IMR-90 (cell line): ENCODE measurements around the gene INPP5A. TPM values are rescaled to one million over a fixed set of nuclear protein-coding genes. Genes with fewer than 3 reads are reported as not detected.

Source experiments
- ATAC-seq: fragments of 200-7000 bp; cut with Tn5 transposase; 2 replicates; pipeline ENCODE4 v1.9.1; 2020; ENCODE audit warnings: low read depth, mild to moderate bottlenecking, moderate library complexity
- BruUV-seq: library from RNA; stranded (reverse); fragments of 400-500 nt; replicated peaks from 2 replicates; lab custom pipeline; 2021; lab: Mats Ljungman, UMichigan
- CTCF ChIA-PET: fragments of 300-600 bp; formaldehyde crosslinking; extraction: SDS; loops from one replicate; lab custom pipeline; 2021; ENCODE audit warnings: antibody characterized with exemption; lab: Yijun Ruan, JAX
- POLR2A ChIA-PET: fragments of 300-600 bp; sonication (Branson Sonifier 250); formaldehyde crosslinking; loops from one replicate; lab custom pipeline; 2022; ENCODE audit warnings: antibody characterized with exemption; ENCODE audit not compliant: unreplicated experiment; lab: Charles Lee
- DNase-seq: peaks from one replicate; pipeline ENCODE4 v3.0.0; 2013
- H2AFZ ChIP-seq: replicated peaks from 2 replicates; pipeline ENCODE3; 2013; ENCODE audit warnings: low read length, mild to moderate bottlenecking; ENCODE audit not compliant: poor library complexity
- H2AK5ac ChIP-seq: 2 replicates; pipeline ENCODE4 v1.6.1; 2013; ENCODE audit warnings: low read depth, low read length, inconsistent platforms
- H2AK9ac ChIP-seq: replicated peaks from 2 replicates; pipeline ENCODE3; 2013; ENCODE audit warnings: mild to moderate bottlenecking, low read depth, low read length, moderate library complexity; ENCODE audit not compliant: poor library complexity
- H2BK120ac ChIP-seq: 2 replicates; pipeline ENCODE4 v1.6.1; 2013; ENCODE audit warnings: low read depth, low read length, inconsistent platforms
- H2BK15ac ChIP-seq: 3 replicates; pipeline ENCODE4 v1.6.1; 2013; ENCODE audit warnings: low read depth, low read length, inconsistent platforms
- H2BK20ac ChIP-seq: 2 replicates; pipeline ENCODE4 v1.6.1; 2013; ENCODE audit warnings: low read depth, mild to moderate bottlenecking, inconsistent platforms, low read length, moderate library complexity
- H2BK5ac ChIP-seq: 2 replicates; pipeline ENCODE4 v1.6.1; 2013; ENCODE audit warnings: mild to moderate bottlenecking, low read depth, low read length, inconsistent platforms; ENCODE audit not compliant: poor library complexity, severe bottlenecking
- H3K14ac ChIP-seq: replicated peaks from 2 replicates; pipeline ENCODE4 v1.6.1; 2013; ENCODE audit warnings: low read depth, low read length, inconsistent platforms
- H3K18ac ChIP-seq: 2 replicates; pipeline ENCODE4 v1.6.1; 2013; ENCODE audit warnings: low read depth, low read length, control low read depth
- H3K23ac ChIP-seq: 2 replicates; pipeline ENCODE4 v1.6.1; 2013; ENCODE audit warnings: low read depth, low read length, inconsistent platforms
- H3K27ac ChIP-seq: 2 replicates; pipeline ENCODE4 v1.5.1; 2013; ENCODE audit warnings: mild to moderate bottlenecking, control low read depth, low read length; ENCODE audit not compliant: insufficient read depth
- H3K27me3 ChIP-seq: 2 replicates; pipeline ENCODE4 v1.6.1; 2013; ENCODE audit warnings: low read length; ENCODE audit not compliant: control insufficient read depth, insufficient read depth
- H3K36me3 ChIP-seq: 2 replicates; pipeline ENCODE4 v1.6.1; 2013; ENCODE audit warnings: low read length, mixed read lengths; ENCODE audit not compliant: control insufficient read depth, insufficient read depth
- H3K4ac ChIP-seq: 2 replicates; pipeline ENCODE4 v1.6.1; 2013; ENCODE audit warnings: low read depth, low read length, inconsistent platforms
- H3K4me1 ChIP-seq: 2 replicates; pipeline ENCODE4 v1.6.1; 2013; ENCODE audit warnings: low read length, mixed read lengths; ENCODE audit not compliant: control insufficient read depth, insufficient read depth
- H3K4me2 ChIP-seq: 2 replicates; pipeline ENCODE4 v1.6.1; 2013; ENCODE audit warnings: low read depth, mild to moderate bottlenecking, control low read depth, low read length, moderate library complexity
- H3K4me3 ChIP-seq: 2 replicates; pipeline ENCODE4 v1.5.1; 2013; ENCODE audit warnings: low read depth, mild to moderate bottlenecking, control low read depth, low read length, moderate library complexity; ENCODE audit not compliant: insufficient read depth
- H3K56ac ChIP-seq: 2 replicates; pipeline ENCODE4 v1.6.1; 2013; ENCODE audit warnings: low read length, inconsistent platforms; ENCODE audit not compliant: insufficient read depth; ENCODE audit errors: extremely low read depth
- H3K79me1 ChIP-seq, 2 experiments: 2 replicates each; pipeline ENCODE4 v1.6.1; 2013; ENCODE audit warnings: low read length in 2 of 2, inconsistent platforms in 1 of 2, low read depth in 1 of 2
- H3K9ac ChIP-seq: 2 replicates; pipeline ENCODE4 v1.6.1; 2013; ENCODE audit warnings: low read depth, low read length, control low read depth
- H3K9me1 ChIP-seq: 2 replicates; pipeline ENCODE4 v1.6.1; 2013; ENCODE audit warnings: low read length, inconsistent platforms; ENCODE audit not compliant: insufficient read depth
- H3K9me3 ChIP-seq: 2 replicates; pipeline ENCODE4 v1.6.1; 2013; ENCODE audit warnings: low read length; ENCODE audit not compliant: control insufficient read depth, insufficient read depth
- H4K20me1 ChIP-seq: 2 replicates; pipeline ENCODE4 v1.6.1; 2013; ENCODE audit warnings: low read length, inconsistent platforms; ENCODE audit not compliant: insufficient read depth
- H4K5ac ChIP-seq: 2 replicates; pipeline ENCODE4 v1.6.1; 2013; ENCODE audit warnings: mild to moderate bottlenecking, low read depth, low read length, control low read depth
- H4K8ac ChIP-seq, 2 experiments: 2 replicates each; pipeline ENCODE4 v1.6.1; 2013; ENCODE audit warnings: low read depth in 2 of 2, low read length in 2 of 2, control low read depth in 1 of 2, inconsistent platforms in 1 of 2
- H4K91ac ChIP-seq: 2 replicates; pipeline ENCODE4 v1.6.1; 2013; ENCODE audit warnings: low read depth, low read length, inconsistent platforms; ENCODE audit not compliant: insufficient read depth
- CHD1 ChIP-seq: IDR thresholded peaks from 2 replicates; pipeline ENCODE4 v1.6.1; 2012; ENCODE audit warnings: low read depth, low read length, improper control_type of control experiment
- FOS ChIP-seq: fragments of 150-350 bp; IDR thresholded peaks from 2 replicates; pipeline ENCODE4 v1.6.1; 2016; ENCODE audit warnings: low read depth, low read length
- MAZ ChIP-seq: IDR thresholded peaks from 2 replicates; pipeline ENCODE4 v1.6.1; 2012; ENCODE audit warnings: low read depth, mild to moderate bottlenecking, low read length, improper control_type of control experiment, moderate library complexity, borderline replicate concordance
- MXI1 ChIP-seq: IDR thresholded peaks from 2 replicates; pipeline ENCODE4 v1.6.1; 2012; ENCODE audit warnings: low read depth, mild to moderate bottlenecking, low read length, moderate library complexity, borderline replicate concordance
- NFE2L2 ChIP-seq: fragments of 150-350 bp; IDR thresholded peaks from 2 replicates; pipeline ENCODE4 v1.6.1; 2016; ENCODE audit warnings: low read depth, mild to moderate bottlenecking, low read length
- RAD21 ChIP-seq: IDR thresholded peaks from 2 replicates; pipeline ENCODE4 v1.6.1; 2012; ENCODE audit warnings: low read length, improper control_type of control experiment
- RCOR1 ChIP-seq: IDR thresholded peaks from 2 replicates; pipeline ENCODE4 v1.6.1; 2012; ENCODE audit warnings: mild to moderate bottlenecking, low read length, improper control_type of control experiment; ENCODE audit not compliant: insufficient replicate concordance
- RFX5 ChIP-seq: IDR thresholded peaks from 2 replicates; pipeline ENCODE4 v1.8.0; 2012; ENCODE audit warnings: low read depth, mild to moderate bottlenecking, low read length, moderate library complexity
- SMC3 ChIP-seq: fragments of 150-350 bp; IDR thresholded peaks from 2 replicates; pipeline ENCODE4 v1.6.1; 2016; ENCODE audit warnings: low read depth, mild to moderate bottlenecking, antibody characterized with exemption, low read length, moderate library complexity
- USF2 ChIP-seq: fragments of 150-350 bp; IDR thresholded peaks from 2 replicates; pipeline ENCODE4 v1.6.1; 2017; ENCODE audit warnings: mild to moderate bottlenecking, antibody characterized with exemption, low read length, low read depth
- WGBS, 2 experiments: methylation state at CpG; one replicate each; pipeline versions ENCODE4 v1.1.5 to v1.1.7; 2013; ENCODE audit warnings: missing lambda C conversion rate in 2 of 2; ENCODE audit not compliant: insufficient read length in 1 of 2; ENCODE audit errors: extremely low coverage in 2 of 2; 5-methylcytosine and 5-hydroxymethylcytosine counted together
- dilution Hi-C: fragments of 300-500 bp; cut with HindIII; formaldehyde crosslinking; loops from one replicate; pipeline ENCODE4 v1.14.3; 2018; ENCODE audit warnings: low sequenced_read_pairs; ENCODE audit not compliant: unreplicated experiment
- in situ Hi-C: fragments of 300-500 bp; cut with MboI; formaldehyde crosslinking; loops from 3 replicates; pipeline ENCODE4 v1.14.3; 2019; ENCODE audit warnings: low sequenced_read_pairs, inconsistent platforms, mixed read lengths
- intact Hi-C: fragments of 100-400 bp; cut with micrococcal nuclease; formaldehyde crosslinking; loops from 2 replicates; pipeline ENCODE4 v1.10.0; 2022
- polyA plus RNA-seq, 3 experiments: library from polyadenylated mRNA; depleted of rRNA; stranded (reverse); fragments of >200 nt; gene quantifications; 2 replicates each; pipeline ENCODE4 v1.2.3, GENCODE V29; 2012; ENCODE audit warnings: low replicate concordance in 1 of 3
- total RNA-seq: library from RNA; depleted of rRNA; stranded (reverse); fragments of >200 nt; gene quantifications from 2 replicates; pipeline ENCODE4 v1.2.3, GENCODE V29; 2012
- TF ChIP-seq, protein P1 (sequence below): conservative IDR thresholded peaks from 2 replicates; pipeline ENCODE4 v1.5.1; 2012; ENCODE audit warnings: mild to moderate bottlenecking, low read depth, low read length, improper control_type of control experiment

INPP5A gene
- total and polyA plus RNA-seq, 2 of the 4 experiments (the other 2 are of a cell fraction) = 21.4 to 36.7 TPM

- H3K27ac ChIP-seq = no peak overlapping the region
- no peak for DNase-seq
- H2BK20ac ChIP-seq = no peak overlapping the region
- no peak overlapping the region for H3K4me2 ChIP-seq
- no peak overlapping the region for H3K9ac ChIP-seq
- H2BK5ac ChIP-seq = no peak overlapping the region
- ChIA-PET POLR2A (no interaction called here), CTCF (no interaction called here)
- no peak overlapping the region for H2AFZ ChIP-seq
- H3K18ac ChIP-seq = no peak overlapping the region
- H4K5ac ChIP-seq = no peak overlapping the region
- BruUV-seq = no TSS peak
- H3K27me3 ChIP-seq = no peaks in the 10 kb centered on the region; the same call in 1 of the 2 replicates
- no peak overlapping the region for H4K91ac ChIP-seq
- no peaks in the 10 kb centered on the region for H3K9me3 ChIP-seq
- dilution Hi-C loops (no loop called here), in situ Hi-C loops (no loop called here), intact Hi-C loops (no loop called here)
- H3K14ac ChIP-seq = peak overlapping the region; percentile 8; the same call in 1 of the 2 replicates
- ATAC-seq = no peak
- peaks cover 14% of the 10 kb centered on the region; the same call in 1 of the 2 replicates for H3K9me1 ChIP-seq
- peaks cover 6% of the 10 kb centered on the region for H3K4me1 ChIP-seq
- H2AK5ac ChIP-seq = no peak overlapping the region
- TF ChIP-seq USF2 (no peak), RCOR1 (no peak), RAD21 (no peak), MAZ (no peak), NFE2L2 (no peak), RFX5 (no peak), CHD1 (no peak), FOS (no peak), SMC3 (no peak), MXI1 (no peak)
- TF ChIP-seq, protein P1, sequence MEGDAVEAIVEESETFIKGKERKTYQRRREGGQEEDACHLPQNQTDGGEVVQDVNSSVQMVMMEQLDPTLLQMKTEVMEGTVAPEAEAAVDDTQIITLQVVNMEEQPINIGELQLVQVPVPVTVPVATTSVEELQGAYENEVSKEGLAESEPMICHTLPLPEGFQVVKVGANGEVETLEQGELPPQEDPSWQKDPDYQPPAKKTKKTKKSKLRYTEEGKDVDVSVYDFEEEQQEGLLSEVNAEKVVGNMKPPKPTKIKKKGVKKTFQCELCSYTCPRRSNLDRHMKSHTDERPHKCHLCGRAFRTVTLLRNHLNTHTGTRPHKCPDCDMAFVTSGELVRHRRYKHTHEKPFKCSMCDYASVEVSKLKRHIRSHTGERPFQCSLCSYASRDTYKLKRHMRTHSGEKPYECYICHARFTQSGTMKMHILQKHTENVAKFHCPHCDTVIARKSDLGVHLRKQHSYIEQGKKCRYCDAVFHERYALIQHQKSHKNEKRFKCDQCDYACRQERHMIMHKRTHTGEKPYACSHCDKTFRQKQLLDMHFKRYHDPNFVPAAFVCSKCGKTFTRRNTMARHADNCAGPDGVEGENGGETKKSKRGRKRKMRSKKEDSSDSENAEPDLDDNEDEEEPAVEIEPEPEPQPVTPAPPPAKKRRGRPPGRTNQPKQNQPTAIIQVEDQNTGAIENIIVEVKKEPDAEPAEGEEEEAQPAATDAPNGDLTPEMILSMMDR = no peak
- H4K20me1 ChIP-seq = peaks cover 87% of the 10 kb centered on the region
- H3K79me1 ChIP-seq = peaks cover 30 to 63% of the 10 kb centered on the region in 2 experiments
- no peak overlapping the region for H2BK15ac ChIP-seq
- H2AK9ac ChIP-seq = no peak overlapping the region
- WGBS, 2 experiments = no CpG with 5 or more reads among the region's 1 CpG
- H3K4ac ChIP-seq = no peak overlapping the region
- H3K4me3 ChIP-seq = no peak overlapping the region
- H3K56ac ChIP-seq = no peak overlapping the region
- H2BK120ac ChIP-seq = no peak overlapping the region
- H3K23ac ChIP-seq = peak overlapping the region; percentile 71
- no peaks in the 10 kb centered on the region for H3K36me3 ChIP-seq
- H4K8ac ChIP-seq = no peak overlapping the region
These were observed 46.5 kb downstream of the INPP5A start for GRCh38 chr10:132584081-132584480.
